NCI-H2227 treated with DMSO at 0.1 percent for 48 hours (cell line): ENCODE results near the gene SLC6A7.
"Not testable (repeated sequence)": the region's sequence is repeated elsewhere in the genome, so short reads cannot be mapped to it uniquely, and the experiment has no call there.

Source experiments
- DNase-seq: peaks from one replicate; lab custom pipeline; 2025; lab: John Stamatoyannopoulos, UW

SLC6A7 gene

GRCh38 chr5:150241298-150242160 lies 51.7 kb downstream of the SLC6A7 start:
- DNase-seq: no peak

- DNase-seq: no peak
These were observed 52.5 kb downstream of the SLC6A7 start for GRCh38 chr5:150242251-150242894.

- DNase-seq: no peak
These were observed 53.7 kb downstream of the SLC6A7 start for GRCh38 chr5:150243590-150243989.

- no peak for DNase-seq
These were observed 54.3 kb downstream of the SLC6A7 start for GRCh38 chr5:150244209-150244608.

- DNase-seq: no peak
These were observed 55.4 kb downstream of the SLC6A7 start for GRCh38 chr5:150245111-150245789.

GRCh38 chr5:150245808-150246207 lies 55.9 kb downstream of the SLC6A7 start:
- DNase-seq: no peak

- DNase-seq: no peak
These were observed 56.6 kb downstream of the SLC6A7 start for GRCh38 chr5:150246429-150246828.

- DNase-seq: no peak
These were observed 57.0 kb downstream of the SLC6A7 start for GRCh38 chr5:150246835-150247234.

- no peak for DNase-seq
These were observed 57.9 kb downstream of the SLC6A7 start for GRCh38 chr5:150247726-150248125.

- not testable (repeated sequence) for DNase-seq
These were observed 58.6 kb downstream of the SLC6A7 start for GRCh38 chr5:150248493-150248892.

- DNase-seq: no peak
These were observed 59.1 kb downstream of the SLC6A7 start for GRCh38 chr5:150248946-150249345.

- no peak for DNase-seq
These were observed 59.9 kb downstream of the SLC6A7 start for GRCh38 chr5:150249744-150250143.

GRCh38 chr5:150251504-150251903 lies 61.6 kb downstream of the SLC6A7 start:
- no peak for DNase-seq

GRCh38 chr5:150252489-150252888 lies 62.6 kb downstream of the SLC6A7 start:
- DNase-seq: no peak

GRCh38 chr5:150253416-150254208 lies 63.8 kb downstream of the SLC6A7 start:
- DNase-seq: no peak

- no peak for DNase-seq
These were observed 64.5 kb downstream of the SLC6A7 start for GRCh38 chr5:150254363-150254762.

GRCh38 chr5:150254774-150255173 lies 64.9 kb downstream of the SLC6A7 start:
- no peak for DNase-seq

GRCh38 chr5:150255659-150256409 lies 66.0 kb downstream of the SLC6A7 start:
- DNase-seq: peak; percentile 52

- no peak for DNase-seq
These were observed 66.7 kb downstream of the SLC6A7 start for GRCh38 chr5:150256410-150257064.

- DNase-seq: no peak
These were observed 67.6 kb downstream of the SLC6A7 start for GRCh38 chr5:150257424-150257823.

- DNase-seq: no peak
These were observed 68.3 kb downstream of the SLC6A7 start for GRCh38 chr5:150258130-150258529.
